ENCODE measurements around the gene ACMSD. TPM values are rescaled to one million over a fixed set of nuclear protein-coding genes. Genes with fewer than 3 reads are reported as not detected.

The ACMSD gene
- total and polyA plus RNA-seq, 2 of the 13 experiments (the other 11 are each of a cell fraction or from before 2014, with no cell fraction given): not detected

GRCh38 chr2:134917888-134918525 lies 79.6 kb downstream of the ACMSD start (continued):
- TF ChIP-seq SP140L (CRISPR knock-in tag; IDR thresholded peaks at IDR 0.05; ENCODE audit: borderline replicate concordance) (no peak), YY1 (IDR thresholded peaks at IDR 0.05; ENCODE audit: insufficient read depth, insufficient replicate concordance, low read depth, low read length) (peak; percentile 83), ZNF788 (CRISPR knock-in tag; IDR thresholded peaks at IDR 0.05; ENCODE audit: borderline replicate concordance) (no peak), TAF1 (CRISPR knock-in tag; IDR thresholded peaks at IDR 0.05) (peak; percentile 74), LBX2 (CRISPR knock-in tag; IDR thresholded peaks at IDR 0.05; ENCODE audit: borderline replicate concordance) (0 out of 2 replicates have a peak, but pooled peaks have one; percentile 67), HNRNPUL1 (IDR thresholded peaks at IDR 0.05; ENCODE audit: low read depth, low read length) (no peak), YEATS2 (CRISPR knock-in tag; IDR thresholded peaks at IDR 0.05; ENCODE audit: borderline replicate concordance) (no peak), PAX8 (CRISPR knock-in tag; IDR thresholded peaks at IDR 0.05; ENCODE audit: borderline replicate concordance) (no peak), SP2 (CRISPR knock-in tag; IDR thresholded peaks at IDR 0.05) (no peak), THRA (CRISPR knock-in tag; IDR thresholded peaks at IDR 0.05; ENCODE audit: borderline replicate concordance) (no peak), RBM39 (IDR thresholded peaks at IDR 0.05; ENCODE audit: low read depth, low read length, poor library complexity, severe bottlenecking) (peak; percentile 7), ZNF160 (CRISPR knock-in tag; IDR thresholded peaks at IDR 0.05) (no peak), NCOA5 (CRISPR knock-in tag; IDR thresholded peaks at IDR 0.05) (no peak), ATF6 (CRISPR knock-in tag; conservative IDR thresholded peaks at IDR 0.05) (peak; percentile 27; the same call in 1 of the 2 replicates), ZHX1 (CRISPR knock-in tag; IDR thresholded peaks at IDR 0.05; ENCODE audit: low read depth) (no peak), POLR2A (IDR thresholded peaks at IDR 0.05; ENCODE audit: insufficient read depth in 1 of 2, low read depth in 2 of 2, low read length in 2 of 2) (peak; percentile 86 to 95), REST (IDR thresholded peaks at IDR 0.05; ENCODE audit: borderline replicate concordance in 1 of 2, low read depth in 1 of 2, low read length in 2 of 2) (peak in 1 of 2 experiments; percentile 70; a peak in 2 of 4 replicates), SMAD9 (CRISPR knock-in tag; IDR thresholded peaks at IDR 0.05) (no peak), FLYWCH1 (CRISPR knock-in tag; IDR thresholded peaks at IDR 0.05) (no peak; the same call in 1 of the 2 replicates)
